Choroid plexus epithelial cell (primary cell): ENCODE data around the gene PPIL1.

Source experiments
- DNase-seq: peaks from one replicate; pipeline ENCODE4 v3.0.0-alpha.2; 2010; ENCODE audit warnings: low read depth
- H3K4me3 ChIP-seq: 2 replicates; pipeline ENCODE4 v1.5.1; 2011; ENCODE audit warnings: low read depth, mild to moderate bottlenecking, control low read depth, low read length, moderate library complexity
- CTCF ChIP-seq: conservative IDR thresholded peaks from 2 replicates; pipeline ENCODE4 v1.5.1; 2011; ENCODE audit warnings: low read depth, mild to moderate bottlenecking, control low read depth, inconsistent platforms, low read length, moderate library complexity

PPIL1 gene

GRCh38 chr6:36874443-36875249, at the start of gene PPIL1:
PPIL1 (minus strand) TSS chr6:36874803; CDS start chr6:36874772, 31 bp downstream.
- peak within 1 kb of the TSS; percentile 97 for H3K4me3 ChIP-seq
- peak; percentile 93 for DNase-seq
- no peak for TF ChIP-seq CTCF

- no peak overlapping the region for H3K4me3 ChIP-seq
- peak; percentile 71 for DNase-seq
- TF ChIP-seq CTCF = no peak
These were observed 49.5 kb upstream of the PPIL1 start for GRCh38 chr6:36924131-36924530.

- TF ChIP-seq CTCF = no peak
- no peak overlapping the region for H3K4me3 ChIP-seq
- DNase-seq = no peak
These were observed 45.9 kb upstream of the PPIL1 start for GRCh38 chr6:36920546-36920945.

GRCh38 chr6:36920049-36920448, 45.4 kb upstream of the PPIL1 start:
- TF ChIP-seq CTCF = no peak
- no peak for DNase-seq
- no peak overlapping the region for H3K4me3 ChIP-seq

- H3K4me3 ChIP-seq = no peak overlapping the region
- no peak for TF ChIP-seq CTCF
- DNase-seq = peak; percentile 48
These were observed 43.1 kb upstream of the PPIL1 start for GRCh38 chr6:36917541-36918193.

GRCh38 chr6:36916126-36916525, 41.5 kb upstream of the PPIL1 start:
- no peak for DNase-seq
- H3K4me3 ChIP-seq = no peak overlapping the region
- TF ChIP-seq CTCF = no peak
